Ishikawa (cell line): ENCODE data around the gene PRSS27.

Experiments used
- CEBPB ChIP-seq: IDR thresholded peaks from 2 replicates; pipeline ENCODE4 v1.6.1; 2012
- CREB1 ChIP-seq: IDR thresholded peaks from 2 replicates; pipeline ENCODE4 v1.6.1; 2012; ENCODE audit warnings: low read depth
- EGR1 ChIP-seq: IDR thresholded peaks from 2 replicates; pipeline ENCODE4 v1.6.1; 2012
- EP300 ChIP-seq: IDR thresholded peaks from 2 replicates; pipeline ENCODE4 v1.6.1; 2012; ENCODE audit warnings: borderline replicate concordance
- FOXM1 ChIP-seq: IDR thresholded peaks from 2 replicates; pipeline ENCODE4 v1.6.1; 2012; ENCODE audit warnings: low read depth, borderline replicate concordance
- MAX ChIP-seq: IDR thresholded peaks from 2 replicates; pipeline ENCODE4 v1.6.1; 2012
- NFIC ChIP-seq: IDR thresholded peaks from 2 replicates; pipeline ENCODE4 v1.6.1; 2012
- RAD21 ChIP-seq: IDR thresholded peaks from 2 replicates; pipeline ENCODE4 v1.6.1; 2012; ENCODE audit warnings: low read depth
- TAF1 ChIP-seq: IDR thresholded peaks from 2 replicates; pipeline ENCODE4 v1.6.1; 2012; ENCODE audit warnings: low read depth, mild to moderate bottlenecking
- TCF12 ChIP-seq: IDR thresholded peaks from 2 replicates; pipeline ENCODE4 v1.6.1; 2012; ENCODE audit warnings: low read depth
- TEAD4 ChIP-seq: IDR thresholded peaks from 2 replicates; pipeline ENCODE4 v1.6.1; 2012
- USF1 ChIP-seq: IDR thresholded peaks from 2 replicates; pipeline ENCODE4 v1.6.1; 2012
- YY1 ChIP-seq: IDR thresholded peaks from 2 replicates; pipeline ENCODE4 v1.6.1; 2012; ENCODE audit warnings: low read depth
- ZBTB7A ChIP-seq: IDR thresholded peaks from 2 replicates; pipeline ENCODE4 v1.6.1; 2012; ENCODE audit warnings: low read depth
- TF ChIP-seq, protein P1 (sequence below): IDR thresholded peaks from 2 replicates; pipeline ENCODE4 v1.6.1; 2012; ENCODE audit warnings: low read depth, mild to moderate bottlenecking

The PRSS27 gene

DNA sequence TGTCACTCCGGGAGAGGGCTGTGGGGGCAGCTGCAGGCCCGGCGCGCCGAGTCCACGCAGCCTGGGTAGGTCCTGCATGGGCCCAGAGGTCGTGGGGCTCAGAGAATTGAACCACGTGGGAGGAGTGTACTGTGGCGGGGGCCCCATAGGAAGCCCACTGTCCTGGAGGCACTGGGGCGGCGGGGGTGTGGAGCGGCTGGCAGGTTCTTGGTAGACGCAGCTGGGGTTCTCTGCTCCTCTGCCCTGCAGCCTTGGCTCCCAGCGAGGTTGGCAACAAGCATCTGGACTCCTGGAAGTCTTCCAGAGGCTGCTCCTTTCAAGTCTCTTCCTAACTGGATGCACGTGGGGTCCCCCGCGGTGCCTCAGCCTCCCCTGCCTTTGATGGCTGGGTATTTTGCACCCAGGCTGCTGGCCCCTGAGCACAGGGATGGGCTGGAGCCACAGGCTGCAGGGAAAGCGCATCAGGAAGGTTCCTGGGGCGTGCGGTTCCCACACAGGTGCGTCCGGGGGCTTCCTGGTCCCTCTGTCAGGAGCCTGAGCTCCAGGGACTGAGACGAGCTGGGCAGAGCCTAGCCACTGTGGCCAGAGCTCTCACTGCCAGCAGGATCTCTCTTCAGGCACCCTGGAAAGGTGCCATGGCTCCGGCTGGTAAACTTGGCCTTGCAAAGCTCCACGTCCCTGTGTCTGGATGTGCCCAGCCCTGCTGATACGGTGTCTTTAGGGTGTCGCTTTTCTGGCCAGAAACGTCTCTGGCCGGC lies 28.4 kb downstream of the PRSS27 start:
- TF ChIP-seq EP300, result no peak
- no peak for TF ChIP-seq TCF12
- no peak for TF ChIP-seq CEBPB
- no peak for TF ChIP-seq TEAD4
- no peak for TF ChIP-seq YY1
- no peak for TF ChIP-seq ZBTB7A
- TF ChIP-seq, protein P1, sequence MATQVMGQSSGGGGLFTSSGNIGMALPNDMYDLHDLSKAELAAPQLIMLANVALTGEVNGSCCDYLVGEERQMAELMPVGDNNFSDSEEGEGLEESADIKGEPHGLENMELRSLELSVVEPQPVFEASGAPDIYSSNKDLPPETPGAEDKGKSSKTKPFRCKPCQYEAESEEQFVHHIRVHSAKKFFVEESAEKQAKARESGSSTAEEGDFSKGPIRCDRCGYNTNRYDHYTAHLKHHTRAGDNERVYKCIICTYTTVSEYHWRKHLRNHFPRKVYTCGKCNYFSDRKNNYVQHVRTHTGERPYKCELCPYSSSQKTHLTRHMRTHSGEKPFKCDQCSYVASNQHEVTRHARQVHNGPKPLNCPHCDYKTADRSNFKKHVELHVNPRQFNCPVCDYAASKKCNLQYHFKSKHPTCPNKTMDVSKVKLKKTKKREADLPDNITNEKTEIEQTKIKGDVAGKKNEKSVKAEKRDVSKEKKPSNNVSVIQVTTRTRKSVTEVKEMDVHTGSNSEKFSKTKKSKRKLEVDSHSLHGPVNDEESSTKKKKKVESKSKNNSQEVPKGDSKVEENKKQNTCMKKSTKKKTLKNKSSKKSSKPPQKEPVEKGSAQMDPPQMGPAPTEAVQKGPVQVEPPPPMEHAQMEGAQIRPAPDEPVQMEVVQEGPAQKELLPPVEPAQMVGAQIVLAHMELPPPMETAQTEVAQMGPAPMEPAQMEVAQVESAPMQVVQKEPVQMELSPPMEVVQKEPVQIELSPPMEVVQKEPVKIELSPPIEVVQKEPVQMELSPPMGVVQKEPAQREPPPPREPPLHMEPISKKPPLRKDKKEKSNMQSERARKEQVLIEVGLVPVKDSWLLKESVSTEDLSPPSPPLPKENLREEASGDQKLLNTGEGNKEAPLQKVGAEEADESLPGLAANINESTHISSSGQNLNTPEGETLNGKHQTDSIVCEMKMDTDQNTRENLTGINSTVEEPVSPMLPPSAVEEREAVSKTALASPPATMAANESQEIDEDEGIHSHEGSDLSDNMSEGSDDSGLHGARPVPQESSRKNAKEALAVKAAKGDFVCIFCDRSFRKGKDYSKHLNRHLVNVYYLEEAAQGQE, result no peak
- no peak for TF ChIP-seq RAD21
- TF ChIP-seq CREB1, result no peak
- no peak for TF ChIP-seq FOXM1
- no peak for TF ChIP-seq MAX
- no peak for TF ChIP-seq TAF1
- TF ChIP-seq EGR1, result no peak
- TF ChIP-seq NFIC, result no peak
- no peak for TF ChIP-seq USF1

- TF ChIP-seq EGR1 (no peak), ZBTB7A (no peak), FOXM1 (no peak), TEAD4 (no peak), NFIC (no peak), USF1 (no peak), YY1 (no peak), EP300 (no peak), CREB1 (no peak), RAD21 (no peak), CEBPB (no peak), TCF12 (no peak), MAX (no peak), TAF1 (no peak)
- TF ChIP-seq, protein P1, result no peak
These were observed 29.2 kb downstream of the PRSS27 start for GRCh38 chr16:2690852-2691251.

GRCh38 chr16:2689968-2690801 lies 29.8 kb downstream of the PRSS27 start:
- TF ChIP-seq CEBPB, result no peak

DNA sequence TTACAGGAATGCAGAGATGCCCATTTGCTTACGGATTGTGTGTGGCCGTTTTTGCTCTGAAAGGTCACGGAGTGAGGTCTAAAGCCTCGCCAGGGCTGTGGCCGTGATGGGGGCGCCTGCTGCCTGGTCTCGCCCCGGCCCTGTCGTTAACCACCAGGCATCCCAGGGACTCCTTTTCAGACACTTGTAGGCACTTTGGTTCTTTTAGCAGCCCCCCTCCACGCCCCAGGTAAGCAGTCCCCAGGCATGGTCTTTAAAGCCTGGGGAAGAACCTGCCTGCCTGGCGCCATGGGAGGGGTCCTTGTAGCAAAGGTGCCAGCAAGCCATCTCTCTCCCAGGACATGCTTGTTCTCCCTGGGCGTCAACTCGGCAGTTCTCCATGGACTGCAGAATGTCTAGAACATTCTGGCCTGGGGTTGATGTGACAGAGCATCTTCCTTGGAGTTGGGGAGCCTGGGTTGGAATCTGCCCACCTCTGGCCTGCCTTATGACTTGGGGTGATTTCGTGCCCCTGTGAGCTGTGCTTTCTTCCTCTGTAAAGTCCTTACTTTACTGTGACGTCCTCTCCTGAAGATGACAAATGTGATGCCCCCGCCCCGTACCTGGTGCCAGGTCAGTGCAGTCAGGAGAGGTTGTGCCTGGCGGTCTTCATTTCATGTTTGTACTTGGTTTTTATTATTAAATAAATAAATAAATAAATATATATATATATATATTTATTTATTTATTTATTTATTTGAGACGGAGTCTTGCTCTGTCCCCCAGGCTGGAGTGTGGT lies 32.3 kb downstream of the PRSS27 start:
- TF ChIP-seq EP300, result no peak

- no peak for TF ChIP-seq CREB1
- TF ChIP-seq FOXM1, result no peak
- no peak for TF ChIP-seq MAX
- no peak for TF ChIP-seq NFIC
- TF ChIP-seq RAD21, result no peak
- no peak for TF ChIP-seq CEBPB
- TF ChIP-seq EP300, result no peak
- no peak for TF ChIP-seq ZBTB7A
- TF ChIP-seq EGR1, result no peak
- TF ChIP-seq, protein P1, result no peak
- no peak for TF ChIP-seq YY1
- no peak for TF ChIP-seq TCF12
- TF ChIP-seq TEAD4, result no peak
- TF ChIP-seq TAF1, result no peak
These were observed 33.0 kb downstream of the PRSS27 start for GRCh38 chr16:2686912-2687507.
